Aorta (tissue), 5 donors: ENCODE results near the gene ZNF614. TPM values are rescaled to one million over a fixed set of nuclear protein-coding genes. Genes with fewer than 3 reads are reported as not detected.
"Not testable (repeated sequence)": the region's sequence is repeated elsewhere in the genome, so short reads cannot be mapped to it uniquely, and the experiment has no call there.

Source experiments
- ATAC-seq: fragments of 200-7000 bp; cut with Tn5 transposase; one replicate; pipeline ENCODE4 v1.9.1; 2022; ENCODE audit warnings: moderate library complexity; ENCODE audit not compliant: low FRiP score
- DNase-seq, 2 donors: peaks; one replicate each; pipeline ENCODE4 v3.0.0-alpha.2; 2020
- H3K27ac ChIP-seq, 2 donors: one replicate each; pipeline ENCODE4 v1.5.1; 2013; ENCODE audit warnings: low read length in 2 of 2, mild to moderate bottlenecking in 2 of 2, moderate library complexity in 2 of 2, control low read depth in 1 of 2, inconsistent platforms in 1 of 2, low read depth in 1 of 2
- H3K27me3 ChIP-seq, 2 donors: one replicate each; pipeline ENCODE4 v1.6.1; 2013; ENCODE audit warnings: control low read depth in 1 of 2, low read length in 1 of 2, mild to moderate bottlenecking in 1 of 2, moderate library complexity in 1 of 2; ENCODE audit not compliant: insufficient read depth in 2 of 2, control insufficient read depth in 1 of 2
- H3K36me3 ChIP-seq, 2 donors: one replicate each; pipeline ENCODE4 v1.6.1; 2013; ENCODE audit warnings: control low read depth in 1 of 2, low read length in 1 of 2, mild to moderate bottlenecking in 1 of 2; ENCODE audit not compliant: insufficient read depth in 2 of 2, control insufficient read depth in 1 of 2
- H3K4me1 ChIP-seq, 2 donors: one replicate each; pipeline ENCODE4 v1.6.1; 2013; ENCODE audit warnings: low read length in 2 of 2, control low read depth in 1 of 2, mild to moderate bottlenecking in 1 of 2, moderate library complexity in 1 of 2; ENCODE audit not compliant: insufficient read depth in 2 of 2, control insufficient read depth in 1 of 2
- H3K4me3 ChIP-seq, 2 donors: one replicate each; pipeline ENCODE4 v1.5.1; 2013; ENCODE audit warnings: low read length in 2 of 2, control low read depth in 1 of 2, mild to moderate bottlenecking in 1 of 2
- H3K9me3 ChIP-seq: one replicate; pipeline ENCODE4 v1.6.1; 2013; ENCODE audit warnings: mild to moderate bottlenecking, low read length; ENCODE audit not compliant: control insufficient read depth
- WGBS, 2 donors: extraction: QIAGEN DNeasy Blood & Tissue Kit; methylation state at CpG; one replicate each; pipeline ENCODE4 v1.1.7; 2013; 5-methylcytosine and 5-hydroxymethylcytosine counted together
- intact Hi-C, 2 donors: fragments of 100-400 bp; cut with DNase I; formaldehyde crosslinking; loops; one replicate each; pipeline versions ENCODE4 v1.14.2 to v1.15.0; 2022
- polyA plus RNA-seq, 2 donors: library from polyadenylated mRNA; stranded (reverse); fragments of 200-250 nt; gene quantifications; one replicate each; pipeline ENCODE4 v1.2.3, GENCODE V29; 2013
- total RNA-seq, 2 donors: library from RNA; stranded (reverse); fragmentation: NEBNext Ultra II Directional; extraction: Animal tissue kit (Norgen Biotek cat#: 25700); gene quantifications; one replicate each; pipeline ENCODE4 v1.2.1, GENCODE V29; 2021
- donor health status: healthy with polysubstance abuse.
- donor health status: Bipolar disorder and iron deficiency.
- donor health status: DM: no; HTN: no; CAD: no.
- donor health status: DM: no; HTN: no; CAD: no.
- donor health status: DM: yes; HTN: yes; CAD: no.

The ZNF614 gene
- total and polyA plus RNA-seq, 4 donors: 3.8 to 9.3 (median 6.2) TPM

DNA sequence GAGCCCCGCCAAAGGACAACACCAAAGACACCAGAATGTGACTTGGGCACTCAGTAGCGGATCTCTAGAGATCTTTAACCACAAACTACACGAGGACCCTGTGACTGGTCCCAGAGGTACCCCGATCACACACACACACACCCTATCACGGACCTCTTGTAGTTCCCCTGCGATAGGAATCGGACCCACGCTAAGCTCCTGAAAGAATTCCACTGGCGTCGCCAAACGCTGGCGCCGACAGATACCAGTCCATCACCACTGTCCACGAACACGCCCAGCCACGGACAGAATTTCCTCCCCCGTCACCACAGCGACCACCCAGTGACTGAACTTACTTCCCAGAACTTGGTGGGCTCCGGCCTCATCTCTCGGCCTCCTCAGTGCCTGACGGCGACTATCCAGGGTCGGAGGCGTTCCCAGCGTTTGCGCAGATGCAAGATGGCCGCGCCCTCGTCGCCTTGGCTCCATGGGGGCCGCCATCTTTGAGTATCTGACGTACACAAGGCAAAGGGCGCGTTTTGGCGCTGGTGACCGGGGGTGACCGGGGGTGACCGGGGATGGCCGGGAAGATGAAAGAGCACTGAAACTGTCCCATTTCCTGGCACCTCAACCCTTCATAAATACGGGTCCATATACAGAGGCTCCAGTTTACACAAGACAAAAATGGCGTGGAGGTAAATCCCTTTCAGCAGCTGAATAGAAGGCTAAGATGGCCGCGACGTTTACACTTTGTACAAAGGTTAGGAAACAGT, 20.2 kb downstream of the ZNF614 start, which contains the start of gene ZNF615:
Gene ZNF615, minus strand, starts transcription at position 406 of the 752 bp plus-strand sequence. CDS start 4,500 bp downstream, outside the sequence.
- intact Hi-C loops: no loop called here

DNA sequence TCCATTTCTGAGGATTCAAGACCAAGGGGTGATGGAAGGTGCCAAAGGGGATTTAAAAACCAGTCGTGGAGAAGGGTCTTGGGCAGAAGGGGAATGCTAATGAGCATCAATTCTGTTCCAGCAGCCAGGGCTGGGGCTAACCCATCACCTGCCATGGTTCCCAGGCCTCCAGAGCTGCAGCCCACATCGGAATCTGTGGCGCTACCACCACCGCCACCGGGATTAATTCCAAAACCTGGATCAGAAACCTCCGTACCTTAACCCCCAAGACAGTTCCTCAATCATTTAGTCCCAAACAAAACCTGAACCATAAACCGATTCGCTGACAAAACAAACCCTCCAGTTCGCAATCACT, 20.8 kb downstream of the ZNF614 start:
- peak overlapping the region in 1 of 2 donors; percentile 34 for H3K27ac ChIP-seq
- DNase-seq (no peak), ATAC-seq (peak; percentile 16)
- H3K36me3 ChIP-seq: peaks cover 1 to 11% of the 10 kb centered on the region in 2 donors
- intact Hi-C loops: no loop called here
- peak overlapping the region; percentile 50 to 78 for H3K4me3 ChIP-seq
- H3K27me3 ChIP-seq: no peaks in the 10 kb centered on the region
- no peaks in the 10 kb centered on the region for H3K4me1 ChIP-seq
- 2 to 3% methylated on average over 9 of the region's 9 CpGs for WGBS, 2 donors
- H3K9me3 ChIP-seq: peaks cover 2% of the 10 kb centered on the region

More for the DNA sequence above, 20.2 kb downstream of the ZNF614 start, which contains the start of gene ZNF615:
- Histone ChIP-seq H3K27ac (peak within 1 kb of the TSS in 1 of 2 donors; percentile 34), H3K36me3 (peaks cover 1 to 16% of the 10 kb centered on the region in 2 donors), H3K4me1 (no peaks in the 10 kb centered on the region), H3K27me3 (no peaks in the 10 kb centered on the region), H3K4me3 (peak within 1 kb of the TSS; percentile 50 to 78), H3K9me3 (peaks cover 2% of the 10 kb centered on the region)
- WGBS, 2 donors: 0 to 1% methylated on average over 44 of the region's 44 CpGs
- DNase-seq: peak; percentile 93 to 97
- ATAC-seq: peak; percentile 99

DNA sequence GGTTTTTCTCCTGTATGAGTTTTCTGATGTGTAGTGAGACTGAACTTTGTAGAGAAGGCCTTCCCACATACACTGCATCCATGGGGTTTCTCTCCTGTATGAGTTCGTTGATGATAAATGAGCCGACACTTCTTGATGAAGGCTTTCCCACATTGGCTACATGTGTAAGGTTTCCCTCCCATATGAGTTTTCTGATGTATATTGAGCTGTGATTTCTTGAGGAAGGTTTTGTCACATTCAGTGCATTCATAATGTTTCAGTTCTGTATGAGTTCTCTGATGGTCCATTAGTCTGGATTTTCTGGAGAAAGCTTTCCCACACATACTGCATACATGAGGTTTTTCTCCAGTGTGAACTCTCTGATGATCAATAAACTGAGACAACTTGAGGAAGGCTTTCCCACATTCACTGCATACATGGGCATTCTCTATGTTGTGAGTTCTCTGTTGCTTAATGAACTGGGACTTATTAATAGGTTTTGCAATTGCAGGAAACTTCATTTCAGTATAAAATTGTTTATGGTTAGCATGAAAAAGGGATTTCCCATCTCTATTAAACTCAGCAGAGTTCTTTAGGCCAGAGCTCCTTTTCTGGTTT, 34.0 kb downstream of the ZNF614 start:
- intact Hi-C loops: no loop called here
- Histone ChIP-seq H3K27ac (no peak overlapping the region), H3K27me3 (no peaks in the 10 kb centered on the region), H3K36me3 (peaks cover 13 to 47% of the 10 kb centered on the region in 2 donors), H3K9me3 (peaks cover 27% of the 10 kb centered on the region), H3K4me3 (peak overlapping the region; percentile 10 to 24), H3K4me1 (no peaks in the 10 kb centered on the region)
- no peak for DNase-seq
- WGBS, 2 donors: 97 to 99% methylated on average over 2 of the region's 2 CpGs
- ATAC-seq: no peak

DNA sequence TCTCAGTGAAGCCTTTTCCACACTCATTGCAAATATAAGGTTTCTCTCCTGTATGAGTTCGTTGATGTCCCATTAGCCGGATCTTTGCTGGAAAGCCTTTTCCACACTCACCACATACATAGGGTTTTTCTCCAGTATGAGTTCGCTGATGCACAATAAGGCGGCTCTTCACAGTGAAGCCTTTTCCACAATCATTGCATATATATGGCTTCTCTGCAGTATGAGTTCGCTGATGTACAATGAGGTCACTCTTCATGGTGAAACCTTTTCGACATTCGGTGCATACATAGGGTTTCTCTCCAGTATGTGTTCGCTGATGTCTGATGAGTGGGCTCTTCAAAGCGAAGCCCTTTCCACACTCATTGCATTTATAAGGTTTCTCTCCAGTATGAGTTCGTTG, 34.8 kb downstream of the ZNF614 start:
- Histone ChIP-seq H3K27me3 (no peaks in the 10 kb centered on the region), H3K4me1 (no peaks in the 10 kb centered on the region), H3K9me3 (peaks cover 28% of the 10 kb centered on the region), H3K36me3 (peaks cover 13 to 44% of the 10 kb centered on the region in 2 donors), H3K27ac (no peak overlapping the region), H3K4me3 (peak overlapping the region in 1 of 2 donors; percentile 10)
- WGBS, 2 donors: 98% methylated on average over 10 of the region's 10 CpGs
- ATAC-seq (no peak), DNase-seq (no peak)
- intact Hi-C loops: no loop called here

DNA sequence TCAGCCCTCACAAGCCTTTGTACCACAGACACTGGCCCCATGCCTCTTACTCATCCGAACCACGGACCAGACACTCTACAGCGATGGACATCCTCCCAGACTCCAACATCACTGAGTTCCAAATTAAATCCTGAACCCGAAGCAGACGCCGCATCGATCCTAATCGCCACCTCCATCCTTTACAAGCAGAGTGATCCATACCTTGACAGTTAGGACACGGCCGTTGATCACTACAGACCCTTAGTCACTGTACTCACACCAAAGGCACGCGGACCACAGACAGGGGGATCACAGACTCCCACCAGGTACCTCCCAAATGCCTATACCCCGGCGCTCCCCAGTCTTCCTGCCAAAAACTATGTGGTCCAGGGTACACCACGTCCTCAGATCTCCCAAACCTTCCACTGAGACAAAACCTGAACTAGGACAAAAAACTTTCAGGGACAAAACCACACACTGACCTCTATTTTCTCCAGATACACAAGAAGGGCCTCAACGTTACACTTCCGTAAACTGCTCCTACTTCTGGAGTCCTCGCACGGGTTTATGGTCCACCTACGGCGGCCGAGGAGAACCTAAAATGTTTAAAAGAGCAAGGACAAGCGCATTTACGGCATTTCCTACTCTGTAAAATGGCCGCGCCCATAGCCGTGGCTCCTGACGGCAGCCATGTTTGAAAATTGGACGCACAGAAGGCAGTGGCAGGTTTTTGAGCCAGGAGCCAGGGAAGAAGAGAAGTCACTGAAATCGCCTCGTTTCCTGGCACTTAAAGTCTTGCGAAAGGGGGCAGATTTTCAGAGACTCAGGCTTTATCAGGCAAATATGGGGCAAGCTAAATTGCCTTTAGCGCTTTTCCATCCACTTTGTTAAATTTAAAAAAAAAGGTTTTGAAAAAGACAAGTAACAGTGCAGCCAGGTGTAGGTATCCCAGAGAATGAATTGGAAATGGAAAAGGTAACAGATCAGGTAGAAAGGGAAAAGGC, 41.6 kb downstream of the ZNF614 start, which contains the start of gene ZNF350:
Gene ZNF350, minus strand, starts transcription at position 532 of the 983 bp plus-strand sequence. CDS start 12,480 bp downstream, outside the sequence.
- Histone ChIP-seq H3K9me3 (peaks cover 9% of the 10 kb centered on the region), H3K4me1 (no peaks in the 10 kb centered on the region), H3K27me3 (no peaks in the 10 kb centered on the region), H3K27ac (peak within 1 kb of the TSS in 1 of 2 donors; percentile 65), H3K36me3 (no peaks in the 10 kb centered on the region), H3K4me3 (peak within 1 kb of the TSS; percentile 99)
- 2 to 3% methylated on average over 33 of the region's 33 CpGs for WGBS, 2 donors
- intact Hi-C loops: loop anchor here in 1 of 2 donors (5.0 to 10.0 kb wide), 3 partner anchors 41 to 92 kb away; partner anchors contain the start of genes ZNF613 and ZNF614
- peak; percentile 98 for ATAC-seq
- DNase-seq: peak; percentile 94 to 95

DNA sequence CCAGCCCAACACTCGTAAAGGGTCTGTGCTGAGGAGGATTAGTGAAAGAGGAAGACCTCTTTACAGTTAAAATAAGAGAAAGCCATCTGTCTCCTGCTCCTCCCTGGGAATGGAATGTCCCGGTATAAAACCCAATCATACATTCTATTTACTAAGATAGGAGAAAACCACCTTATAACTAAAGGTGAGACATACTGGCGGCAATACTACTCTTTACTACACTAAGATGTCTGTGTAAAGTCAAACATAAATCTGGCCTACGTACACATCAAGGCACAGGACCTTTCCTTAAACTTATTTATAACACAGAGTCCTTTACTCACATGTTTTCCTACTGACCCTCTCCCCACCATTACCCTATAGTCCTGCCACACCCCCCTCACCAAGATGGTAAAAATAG, 44.8 kb downstream of the ZNF614 start:
- 91 to 95% methylated on average over 4 of the region's 4 CpGs for WGBS, 2 donors
- H3K4me1 ChIP-seq: no peaks in the 10 kb centered on the region
- peaks cover 5 to 10% of the 10 kb centered on the region in 2 donors for H3K36me3 ChIP-seq
- DNase-seq: no peak
- ATAC-seq: no peak
- H3K9me3 ChIP-seq: peaks cover 17% of the 10 kb centered on the region
- H3K27me3 ChIP-seq: no peaks in the 10 kb centered on the region
- intact Hi-C loops: loop anchor here in 1 of 2 donors (10.0 kb wide), 2 partner anchors 59 to 89 kb away; partner anchors contain the start of gene ZNF613
- no peak overlapping the region for H3K4me3 ChIP-seq
- H3K27ac ChIP-seq: no peak overlapping the region

DNA sequence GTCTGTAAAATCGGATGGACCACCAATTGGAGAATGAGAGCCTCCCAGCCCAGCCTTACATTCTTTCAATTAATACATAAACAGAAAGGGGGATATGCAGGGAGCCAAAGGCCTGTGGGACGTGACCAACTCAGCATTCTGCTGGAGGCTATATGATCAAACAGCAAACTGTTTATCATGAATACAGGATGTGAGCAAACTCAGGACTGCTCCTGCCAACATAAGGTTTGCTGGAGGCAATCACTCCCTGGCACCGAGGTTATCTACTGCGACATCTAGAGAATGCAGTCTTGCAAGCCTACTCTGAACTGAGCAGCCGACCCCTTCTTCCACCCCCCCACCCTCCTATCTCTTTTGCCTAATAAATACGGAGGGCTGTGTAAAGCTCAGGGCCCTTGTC, 47.3 kb downstream of the ZNF614 start:
- not testable (repeated sequence) for ATAC-seq
- WGBS, 2 donors: 93 to 94% methylated on average over 6 of the region's 6 CpGs
- H3K36me3 ChIP-seq: peaks cover 9 to 10% of the 10 kb centered on the region in 2 donors

More for the DNA sequence above, 47.3 kb downstream of the ZNF614 start:
- DNase-seq, H3K4me3 ChIP-seq, H3K27ac ChIP-seq, H3K27me3 ChIP-seq, H3K4me1 ChIP-seq: not testable (repeated sequence)
- H3K9me3 ChIP-seq: peaks cover 27% of the 10 kb centered on the region
- intact Hi-C loops: loop anchor here in 1 of 2 donors (10.0 kb wide), 2 partner anchors 56 to 86 kb away; partner anchors contain the start of gene ZNF613
